Measurements from ENCODE around the gene NUDT16L1. TPM values are rescaled to one million over a fixed set of nuclear protein-coding genes. Genes with fewer than 3 reads are reported as not detected.

The NUDT16L1 gene
- polyA plus RNA-seq, 1 donor from 2014 or later, result 125 TPM

GRCh38 chr16:4682616-4683254 is 10.6 kb upstream of the NUDT16L1 start:
- Histone ChIP-seq H3K9ac (ENCODE audit: low read length) (no peak overlapping the region), H4K20me1 (ENCODE audit: insufficient read depth) (no peaks in the 10 kb centered on the region), H2AFZ (ENCODE audit: low read depth, low read length) (no peak overlapping the region), H3F3A (ENCODE audit: insufficient read depth, low read length, poor library complexity, severe bottlenecking) (no peaks in the 10 kb centered on the region), H3K27ac (ENCODE audit: low read length) (no peak overlapping the region), H3K4me3 (ENCODE audit: low read length) (no peak overlapping the region), H3K9me2 (ENCODE audit: insufficient read depth, low read length) (no peaks in the 10 kb centered on the region), H3K36me3 (ENCODE audit: insufficient read depth, low read length) (no peaks in the 10 kb centered on the region), H3K79me2 (replicated peaks; ENCODE audit: insufficient read depth, low read length) (no peaks in the 10 kb centered on the region), H3K4me2 (ENCODE audit: low read length) (no peak overlapping the region), H3K27me3 (ENCODE audit: insufficient read depth, low read depth, low read length) (no peaks in the 10 kb centered on the region), H3K9me3 (ENCODE audit: low read length) (no peaks in the 10 kb centered on the region)
- TF ChIP-seq EZH2 (IDR thresholded peaks at IDR 0.05; ENCODE audit: borderline replicate concordance, insufficient read depth, low read length, poor library complexity, severe bottlenecking) (no peak), TAF1 (IDR thresholded peaks at IDR 0.05; ENCODE audit: low read depth) (no peak), CTCF (IDR thresholded peaks at IDR 0.05; ENCODE audit: poor library complexity, severe bottlenecking) (no peak)

- Histone ChIP-seq H3K4me2 (ENCODE audit: low read length) (no peak overlapping the region), H4K20me1 (ENCODE audit: insufficient read depth) (no peaks in the 10 kb centered on the region), H3K36me3 (ENCODE audit: insufficient read depth, low read length) (no peaks in the 10 kb centered on the region), H3K79me2 (replicated peaks; ENCODE audit: insufficient read depth, low read length) (no peaks in the 10 kb centered on the region), H3K4me3 (ENCODE audit: low read length) (no peak overlapping the region), H3K9me2 (ENCODE audit: insufficient read depth, low read length) (no peaks in the 10 kb centered on the region), H2AFZ (ENCODE audit: low read depth, low read length) (no peak overlapping the region), H3K9ac (ENCODE audit: low read length) (no peak overlapping the region), H3F3A (ENCODE audit: insufficient read depth, low read length, poor library complexity, severe bottlenecking) (no peaks in the 10 kb centered on the region), H3K27ac (ENCODE audit: low read length) (no peak overlapping the region), H3K9me3 (ENCODE audit: low read length) (no peaks in the 10 kb centered on the region), H3K27me3 (ENCODE audit: insufficient read depth, low read depth, low read length) (no peaks in the 10 kb centered on the region)
- TF ChIP-seq RAD21 (conservative IDR thresholded peaks at IDR 0.05) (no peak), SMC3 (conservative IDR thresholded peaks at IDR 0.05; ENCODE audit: poor library complexity) (no peak), MXI1 (conservative IDR thresholded peaks at IDR 0.05; ENCODE audit: poor library complexity, severe bottlenecking) (no peak), CTCF (IDR thresholded peaks at IDR 0.05; ENCODE audit: poor library complexity, severe bottlenecking) (no peak), EZH2 (IDR thresholded peaks at IDR 0.05; ENCODE audit: borderline replicate concordance, insufficient read depth, low read length, poor library complexity, severe bottlenecking) (no peak), EP300 (conservative IDR thresholded peaks at IDR 0.05; ENCODE audit: poor library complexity, severe bottlenecking) (no peak)
These were observed 9.9 kb upstream of the NUDT16L1 start for GRCh38 chr16:4683255-4684057.
